Liver (tissue), 9 donors: Measurements from ENCODE around the gene RASGRP2. TPM values are rescaled to one million over a fixed set of nuclear protein-coding genes. Genes with fewer than 3 reads are reported as not detected.

Source experiments
- DNase-seq: peaks from one replicate; pipeline ENCODE4 v3.0.0-alpha.2; 2017; ENCODE audit warnings: low spot score
- H3K27ac ChIP-seq, 2 donors: one replicate each; pipeline ENCODE4 v1.7.0; 2013; ENCODE audit warnings: inconsistent platforms in 2 of 2, low read length in 2 of 2, control low read depth in 1 of 2, low read depth in 1 of 2, mild to moderate bottlenecking in 1 of 2
- H3K27me3 ChIP-seq, 4 donors: one replicate each; pipeline versions ENCODE4 v1.6.1 to v1.7.0; 2013; ENCODE audit warnings: low read length in 3 of 4, inconsistent platforms in 1 of 4, mild to moderate bottlenecking in 1 of 4, moderate library complexity in 1 of 4; ENCODE audit not compliant: control insufficient read depth in 4 of 4, insufficient read depth in 4 of 4
- H3K36me3 ChIP-seq, 4 donors: one replicate each; pipeline versions ENCODE4 v1.6.1 to v1.7.0; 2013; ENCODE audit warnings: low read length in 3 of 4, mild to moderate bottlenecking in 3 of 4, low read depth in 1 of 4, moderate library complexity in 1 of 4; ENCODE audit not compliant: control insufficient read depth in 4 of 4, insufficient read depth in 3 of 4
- H3K4me1 ChIP-seq, 4 donors: one replicate each; pipeline versions ENCODE4 v1.6.1 to v1.7.0; 2013; ENCODE audit warnings: low read length in 3 of 4, mild to moderate bottlenecking in 3 of 4, moderate library complexity in 1 of 4; ENCODE audit not compliant: control insufficient read depth in 4 of 4, insufficient read depth in 4 of 4
- H3K4me3 ChIP-seq, 3 donors: one replicate each; pipeline versions ENCODE4 v1.6.1 to v1.7.0; 2013; ENCODE audit warnings: low read length in 3 of 3, control low read depth in 1 of 3, low read depth in 1 of 3, mild to moderate bottlenecking in 1 of 3
- H3K9ac ChIP-seq, 2 donors: one replicate each; pipeline ENCODE4 v1.7.0; 2013; ENCODE audit warnings: low read length in 2 of 2, mild to moderate bottlenecking in 2 of 2, moderate library complexity in 2 of 2, control low read depth in 1 of 2, low read depth in 1 of 2
- H3K9me3 ChIP-seq, 4 donors: one replicate each; pipeline versions ENCODE4 v1.6.1 to v1.7.0; 2013; ENCODE audit warnings: low read length in 3 of 4; ENCODE audit not compliant: control insufficient read depth in 4 of 4
- FOXA1 ChIP-seq: IDR thresholded peaks from 2 replicates; pipeline ENCODE4 v1.6.1; 2016; ENCODE audit warnings: antibody characterized with exemption
- FOXA2 ChIP-seq: IDR thresholded peaks from 2 replicates; pipeline ENCODE4 v1.6.1; 2016; ENCODE audit warnings: antibody characterized with exemption
- GABPA ChIP-seq, 2 donors: IDR thresholded peaks in 1 of 2; conservative IDR thresholded peaks in 1 of 2; 2 replicates each; pipeline ENCODE4 v1.6.1; 2016; ENCODE audit warnings: antibody characterized with exemption in 2 of 2, mild to moderate bottlenecking in 1 of 2, moderate library complexity in 1 of 2
- HNF4A ChIP-seq, 2 donors: conservative IDR thresholded peaks; 2 replicates each; pipeline ENCODE4 v1.6.1; 2016; ENCODE audit warnings: antibody characterized with exemption in 2 of 2, mild to moderate bottlenecking in 2 of 2
- HNF4G ChIP-seq: IDR thresholded peaks from 2 replicates; pipeline ENCODE4 v1.6.1; 2016; ENCODE audit warnings: antibody characterized with exemption
- JUND ChIP-seq, 2 donors: IDR thresholded peaks; 2 replicates each; pipeline ENCODE4 v1.6.1; 2016; ENCODE audit warnings: antibody characterized with exemption in 2 of 2
- NR2F2 ChIP-seq: IDR thresholded peaks from 2 replicates; pipeline ENCODE4 v1.6.1; 2016; ENCODE audit warnings: antibody characterized with exemption
- RAD21 ChIP-seq, 2 donors: IDR thresholded peaks; 2 replicates each; pipeline ENCODE4 v1.6.1; 2016; ENCODE audit warnings: antibody characterized with exemption in 2 of 2, mild to moderate bottlenecking in 2 of 2
- RXRA ChIP-seq, 2 donors: IDR thresholded peaks; 2 replicates each; pipeline ENCODE4 v1.6.1; 2017 to 2018; ENCODE audit warnings: antibody characterized with exemption in 2 of 2, mild to moderate bottlenecking in 1 of 2
- TAF1 ChIP-seq: conservative IDR thresholded peaks from 2 replicates; pipeline ENCODE4 v1.6.1; 2016; ENCODE audit warnings: antibody characterized with exemption, mild to moderate bottlenecking
- YY1 ChIP-seq: IDR thresholded peaks from 2 replicates; pipeline ENCODE4 v1.6.1; 2016; ENCODE audit warnings: antibody characterized with exemption, mild to moderate bottlenecking
- ZBTB33 ChIP-seq: IDR thresholded peaks from 2 replicates; pipeline ENCODE4 v1.6.1; 2016; ENCODE audit warnings: antibody characterized with exemption
- WGBS: extraction: QIAGEN DNeasy Blood & Tissue Kit; methylation state at CpG from one replicate; pipeline ENCODE4 v1.1.7; 2013; 5-methylcytosine and 5-hydroxymethylcytosine counted together
- polyA plus RNA-seq, 2 donors: library from polyadenylated mRNA; stranded (reverse) in 1 of 2; unstranded in 1 of 2; fragments of 200-250 nt in 1 of 2; fragments of >200 nt in 1 of 2; fragmentation: Nextera tagmentation in 1 of 2; extraction: Ambion mirVana in 1 of 2; gene quantifications; one replicate each; pipeline versions ENCODE4 v1.2.1 to v1.2.3, GENCODE V29; 2013 to 2015
- total RNA-seq, 2 donors: library from RNA; depleted of rRNA; stranded (reverse); fragments of >200 nt; gene quantifications; one replicate each; pipeline ENCODE4 v1.2.3, GENCODE V29; 2014
- TF ChIP-seq, protein P1 (sequence below): IDR thresholded peaks from 2 replicates; pipeline ENCODE4 v1.6.1; 2016; ENCODE audit warnings: antibody characterized with exemption
- TF ChIP-seq, protein P2 (sequence below): fragments of 150-350 bp; IDR thresholded peaks from 2 replicates; pipeline ENCODE4 v1.5.1; 2017; ENCODE audit warnings: improper control_type of control experiment, low read depth, low read length; ENCODE audit not compliant: missing input control
- donor health status: healthy.
- donor health status: healthy.
- donor health status: healthy.
- donor health status: healthy.
- donor health status: healthy.

The RASGRP2 gene
- total and polyA plus RNA-seq, 4 donors, result 2.7 to 14.9 (median 8.7) TPM

- no peak for DNase-seq
- no peak overlapping the region for H3K4me3 ChIP-seq
- no peak overlapping the region for H3K9ac ChIP-seq
- TF ChIP-seq HNF4A (conservative IDR thresholded peaks at IDR 0.05) (no peak), YY1 (no peak), TAF1 (no peak), FOXA1 (no peak), FOXA2 (no peak), NR2F2 (no peak), JUND (IDR thresholded peaks at IDR 0.05) (no peak), RAD21 (IDR thresholded peaks at IDR 0.05) (no peak), HNF4G (no peak), GABPA (IDR thresholded peaks at IDR 0.05 in 1 of 2, conservative IDR thresholded peaks at IDR 0.05 in 1 of 2) (no peak), RXRA (IDR thresholded peaks at IDR 0.05) (no peak), ZBTB33 (no peak)
- TF ChIP-seq, protein P1, sequence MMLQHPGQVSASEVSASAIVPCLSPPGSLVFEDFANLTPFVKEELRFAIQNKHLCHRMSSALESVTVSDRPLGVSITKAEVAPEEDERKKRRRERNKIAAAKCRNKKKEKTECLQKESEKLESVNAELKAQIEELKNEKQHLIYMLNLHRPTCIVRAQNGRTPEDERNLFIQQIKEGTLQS, result no peak
- TF ChIP-seq, protein P2, sequence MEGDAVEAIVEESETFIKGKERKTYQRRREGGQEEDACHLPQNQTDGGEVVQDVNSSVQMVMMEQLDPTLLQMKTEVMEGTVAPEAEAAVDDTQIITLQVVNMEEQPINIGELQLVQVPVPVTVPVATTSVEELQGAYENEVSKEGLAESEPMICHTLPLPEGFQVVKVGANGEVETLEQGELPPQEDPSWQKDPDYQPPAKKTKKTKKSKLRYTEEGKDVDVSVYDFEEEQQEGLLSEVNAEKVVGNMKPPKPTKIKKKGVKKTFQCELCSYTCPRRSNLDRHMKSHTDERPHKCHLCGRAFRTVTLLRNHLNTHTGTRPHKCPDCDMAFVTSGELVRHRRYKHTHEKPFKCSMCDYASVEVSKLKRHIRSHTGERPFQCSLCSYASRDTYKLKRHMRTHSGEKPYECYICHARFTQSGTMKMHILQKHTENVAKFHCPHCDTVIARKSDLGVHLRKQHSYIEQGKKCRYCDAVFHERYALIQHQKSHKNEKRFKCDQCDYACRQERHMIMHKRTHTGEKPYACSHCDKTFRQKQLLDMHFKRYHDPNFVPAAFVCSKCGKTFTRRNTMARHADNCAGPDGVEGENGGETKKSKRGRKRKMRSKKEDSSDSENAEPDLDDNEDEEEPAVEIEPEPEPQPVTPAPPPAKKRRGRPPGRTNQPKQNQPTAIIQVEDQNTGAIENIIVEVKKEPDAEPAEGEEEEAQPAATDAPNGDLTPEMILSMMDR, result no peak
- peaks cover 0 to 5% (median 2%) of the 10 kb centered on the region in 4 donors for H3K4me1 ChIP-seq
- H3K27ac ChIP-seq, result no peak overlapping the region
- WGBS, result 91% methylated on average over 15 of the region's 15 CpGs
- peaks cover 0 to 6% (median 1%) of the 10 kb centered on the region in 4 donors for H3K36me3 ChIP-seq
- no peaks in the 10 kb centered on the region for H3K9me3 ChIP-seq
- H3K27me3 ChIP-seq, result no peaks in the 10 kb centered on the region
Measured at GRCh38 chr11:64789331-64790204, 45.6 kb upstream of the RASGRP2 start.

DNA sequence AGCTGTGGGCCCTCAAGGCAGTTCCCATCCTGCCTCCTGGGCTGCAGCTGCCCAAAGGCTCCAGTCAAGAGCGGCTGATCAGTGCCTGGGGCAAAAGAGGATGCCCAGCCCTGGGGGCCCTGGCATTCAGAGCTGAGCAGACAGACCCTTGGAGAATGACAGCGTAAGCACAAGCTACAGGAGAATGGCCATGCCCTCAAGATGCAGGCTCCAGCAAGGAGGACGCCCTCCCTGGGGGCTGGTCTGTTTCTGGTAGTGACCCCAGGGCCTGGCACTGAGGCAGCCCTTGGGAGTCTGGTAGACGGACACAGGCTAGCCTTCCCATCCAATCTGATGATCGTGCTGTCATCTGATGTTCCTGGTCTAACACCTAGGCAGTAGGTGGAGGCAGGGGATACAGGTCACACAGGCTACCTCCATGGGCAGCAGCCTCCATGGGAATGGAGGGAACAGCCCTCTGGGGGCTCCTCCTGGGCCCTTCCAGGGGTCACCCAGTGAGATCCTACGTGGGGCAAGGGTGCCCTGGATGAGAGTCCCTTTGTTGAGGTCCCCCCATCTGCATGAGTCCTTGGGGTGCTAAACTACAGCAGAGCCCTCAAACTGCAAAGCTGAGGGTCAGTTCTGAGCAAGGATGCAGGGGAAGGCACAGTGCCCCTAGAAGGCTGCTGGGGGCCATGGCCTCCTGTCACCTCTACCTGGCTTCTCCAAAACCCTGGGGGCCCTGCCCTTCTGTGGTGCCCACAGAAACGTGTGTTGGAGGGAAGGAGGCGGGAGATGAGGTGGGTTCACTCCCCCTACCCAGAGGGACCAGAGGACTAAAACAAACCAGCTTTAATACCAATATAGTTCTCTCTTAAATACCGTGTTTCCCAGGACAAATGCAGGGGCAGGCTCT lies 44.6 kb upstream of the RASGRP2 start:
- Histone ChIP-seq H3K9me3 (no peaks in the 10 kb centered on the region), H3K9ac (no peak overlapping the region), H3K4me3 (no peak overlapping the region), H3K27ac (no peak overlapping the region), H3K27me3 (no peaks in the 10 kb centered on the region), H3K36me3 (peaks cover 0 to 6% (median 1%) of the 10 kb centered on the region in 4 donors), H3K4me1 (peaks cover 0 to 5% (median 2%) of the 10 kb centered on the region in 4 donors)
- no peak for TF ChIP-seq HNF4G
- DNase-seq, result no peak
- WGBS, result 91% methylated on average over 9 of the region's 9 CpGs
